A673 (cell line): ENCODE measurements around the gene THUMPD3. TPM values are rescaled to one million over a fixed set of nuclear protein-coding genes. Genes with fewer than 3 reads are reported as not detected.

ENCODE experiments used
- Bru-seq: library from RNA; stranded (reverse); fragments of 400-500 nt; gene quantifications from one replicate; lab custom pipeline; 2021; lab: Mats Ljungman, UMichigan
- BruChase-seq, 2 experiments: library from RNA; stranded (reverse); fragments of 400-500 nt; gene quantifications; one replicate each; lab custom pipeline; 2021; lab: Mats Ljungman, UMichigan
- BruUV-seq: library from RNA; stranded (reverse); fragments of 400-500 nt; replicated peaks from 2 replicates; lab custom pipeline; 2021; lab: Mats Ljungman, UMichigan
- CTCF ChIA-PET: fragments of 300-600 bp; sonication (Branson Sonifier 250); formaldehyde crosslinking; loops from one replicate; lab custom pipeline; 2022; ENCODE audit warnings: antibody characterized with exemption; lab: Charles Lee
- POLR2A ChIA-PET: fragments of 300-600 bp; sonication (Branson Sonifier 250); formaldehyde crosslinking; loops from one replicate; lab custom pipeline; 2022; ENCODE audit warnings: antibody characterized with exemption; ENCODE audit not compliant: low non-redundant PET; lab: Charles Lee
- DNase-seq: peaks from one replicate; pipeline ENCODE4 v3.0.0-alpha.2; 2015; ENCODE audit warnings: low spot score
- H3K27ac ChIP-seq: fragments of 200-600 bp; sonication (generic); 2 replicates; pipeline ENCODE4 v1.5.1; 2016; ENCODE audit warnings: mixed run types, low read depth, mild to moderate bottlenecking, mixed read lengths, antibody characterized with exemption, low read length; ENCODE audit not compliant: poor library complexity, severe bottlenecking
- H3K27me3 ChIP-seq: fragments of 200-600 bp; sonication (generic); replicated peaks from 2 replicates; pipeline ENCODE4 v1.6.1; 2017; ENCODE audit warnings: mixed run types, low read depth, mild to moderate bottlenecking, mixed read lengths, antibody characterized with exemption, low read length; ENCODE audit not compliant: insufficient read depth, poor library complexity
- H3K36me3 ChIP-seq: fragments of 200-600 bp; sonication (generic); 2 replicates; pipeline ENCODE4 v1.6.1; 2016; ENCODE audit warnings: mixed run types, mild to moderate bottlenecking, mixed read lengths, antibody characterized with exemption, low read length; ENCODE audit not compliant: insufficient read depth, poor library complexity, severe bottlenecking
- H3K4me1 ChIP-seq: fragments of 200-600 bp; sonication (generic); 2 replicates; pipeline ENCODE4 v1.6.1; 2017; ENCODE audit warnings: mixed run types, mild to moderate bottlenecking, mixed read lengths, antibody characterized with exemption, low read length; ENCODE audit not compliant: insufficient read depth, poor library complexity, severe bottlenecking
- H3K4me3 ChIP-seq: fragments of 200-600 bp; sonication (generic); 2 replicates; pipeline ENCODE4 v1.5.1; 2016; ENCODE audit warnings: low read depth, mixed run types, mild to moderate bottlenecking, mixed read lengths, low read length; ENCODE audit not compliant: poor library complexity, severe bottlenecking
- H3K9me3 ChIP-seq: fragments of 200-600 bp; sonication (generic); 2 replicates; pipeline ENCODE4 v1.6.1; 2016; ENCODE audit warnings: mixed run types, low read depth, mild to moderate bottlenecking, mixed read lengths, antibody characterized with exemption, low read length; ENCODE audit not compliant: poor library complexity, severe bottlenecking
- CTCF ChIP-seq: fragments of 300-800, 200-600 bp; sonication (generic); conservative IDR thresholded peaks from 2 replicates; pipeline ENCODE4 v1.5.1; 2017; ENCODE audit warnings: low read depth, mild to moderate bottlenecking, antibody characterized with exemption, low read length, moderate library complexity, mixed read lengths
- EZH2 ChIP-seq: fragments of 200-600 bp; sonication (generic); IDR thresholded peaks from 2 replicates; pipeline ENCODE4 v1.6.1; 2017; ENCODE audit warnings: borderline replicate concordance, low read depth, mild to moderate bottlenecking, mixed read lengths, antibody characterized with exemption, low read length; ENCODE audit not compliant: poor library complexity, severe bottlenecking
- intact Hi-C: fragments of 100-400 bp; cut with micrococcal nuclease; formaldehyde crosslinking; loops from one replicate; pipeline ENCODE4 v1.10.0; 2022; ENCODE audit not compliant: unreplicated experiment
- long read RNA-seq: library from polyadenylated mRNA; stranded (forward); transcript quantifications from one replicate; pipeline ENCODE4 v2.0.0, GENCODE V29; 2022
- total RNA-seq: library from RNA; stranded (reverse); gene quantifications from 2 replicates; pipeline ENCODE4 v1.2.3, GENCODE V29; 2021

Gene THUMPD3, protein sequence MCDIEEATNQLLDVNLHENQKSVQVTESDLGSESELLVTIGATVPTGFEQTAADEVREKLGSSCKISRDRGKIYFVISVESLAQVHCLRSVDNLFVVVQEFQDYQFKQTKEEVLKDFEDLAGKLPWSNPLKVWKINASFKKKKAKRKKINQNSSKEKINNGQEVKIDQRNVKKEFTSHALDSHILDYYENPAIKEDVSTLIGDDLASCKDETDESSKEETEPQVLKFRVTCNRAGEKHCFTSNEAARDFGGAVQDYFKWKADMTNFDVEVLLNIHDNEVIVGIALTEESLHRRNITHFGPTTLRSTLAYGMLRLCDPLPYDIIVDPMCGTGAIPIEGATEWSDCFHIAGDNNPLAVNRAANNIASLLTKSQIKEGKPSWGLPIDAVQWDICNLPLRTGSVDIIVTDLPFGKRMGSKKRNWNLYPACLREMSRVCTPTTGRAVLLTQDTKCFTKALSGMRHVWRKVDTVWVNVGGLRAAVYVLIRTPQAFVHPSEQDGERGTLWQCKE
- total RNA-seq (79.2 and 84.6 TPM in 2 replicates), Bru-seq, nascent RNA (percentile 90 among the genes with signal in this experiment), BruChase-seq, experiment 1, labeled RNA remaining after a 2-hour chase (percentile 89 among the genes with signal in this experiment), BruChase-seq, experiment 2, labeled RNA remaining after a 6-hour chase (percentile 87 among the genes with signal in this experiment)
- long read RNA-seq, transcript THUMPD3-206 (10 exons, 2,877 nt): minor isoform, 23 of 161 reads
- long read RNA-seq, transcript THUMPD3-201 (10 exons, 3,961 nt): major isoform, 63 of 161 reads
- long read RNA-seq, partial matches to known transcripts: 8 of 161 reads
- long read RNA-seq, other reads (novel, unspliced or antisense): 65 of 161 reads

DNA sequence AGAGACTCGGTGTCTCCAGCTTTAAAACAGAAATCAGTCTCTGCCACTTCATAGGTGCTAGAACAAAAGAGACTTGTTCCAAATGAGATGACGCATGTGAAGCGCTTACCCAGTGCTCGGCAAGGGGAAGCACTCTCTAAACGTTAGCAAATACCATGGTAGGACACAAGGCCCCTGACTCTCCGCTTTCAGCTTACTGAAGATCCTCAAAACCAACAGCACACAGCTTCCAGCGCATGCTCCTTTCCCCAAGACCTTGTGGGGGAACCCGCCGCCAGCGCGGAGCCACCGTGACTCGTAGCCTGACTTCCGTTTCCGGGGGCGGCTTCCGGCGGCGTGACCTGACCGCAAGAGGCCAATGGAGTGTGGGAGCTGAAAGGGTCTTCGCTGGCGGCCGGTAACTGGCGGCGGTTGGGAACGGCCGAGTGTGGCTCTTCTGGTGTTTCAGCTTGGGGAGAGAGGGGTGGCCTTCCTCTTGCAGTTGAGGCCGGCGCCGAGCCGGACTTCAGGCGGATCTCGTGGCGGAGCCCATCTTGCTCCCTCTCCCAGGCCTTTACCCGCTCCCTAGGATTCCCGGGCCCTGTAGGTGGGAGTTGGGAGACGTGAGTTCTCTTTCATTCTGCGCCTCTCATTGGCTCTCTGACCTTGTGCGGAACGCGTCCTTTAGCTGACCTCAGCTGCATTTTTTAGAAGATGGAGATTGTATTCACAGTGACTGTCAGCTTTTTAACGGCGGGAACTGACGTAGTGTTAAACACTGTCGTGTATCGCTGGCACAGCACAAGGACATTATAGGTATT is at the start of gene THUMPD3:
Gene THUMPD3, plus strand, starts transcription at position 324 of the 800 bp plus-strand sequence. CDS start 2,015 bp downstream, outside the sequence.
- H3K27ac ChIP-seq: peak within 1 kb of the TSS; percentile 85
- H3K27me3 ChIP-seq: no peaks in the 10 kb centered on the region
- H3K4me3 ChIP-seq: peak within 1 kb of the TSS; percentile 68
- ChIA-PET POLR2A (interaction anchor here (0.7 to 0.9 kb wide), 2 partner anchors 33 to 35 kb away, joined by 5 to 11 read pairs; partner anchors contain the start of gene SETD5), CTCF (no interaction called here)
- H3K36me3 ChIP-seq: peaks cover 31% of the 10 kb centered on the region
- H3K4me1 ChIP-seq: peaks cover 11% of the 10 kb centered on the region
- intact Hi-C loops: loop anchor here (2.0 kb wide), 2 partner anchors 34 to 60 kb away; partner anchors contain the start of gene SETD5
- peak; percentile 96 for DNase-seq
- TF ChIP-seq EZH2 (no peak), CTCF (no peak)
- H3K9me3 ChIP-seq: no peaks in the 10 kb centered on the region
- BruUV-seq: TSS peak; percentile 63

DNA sequence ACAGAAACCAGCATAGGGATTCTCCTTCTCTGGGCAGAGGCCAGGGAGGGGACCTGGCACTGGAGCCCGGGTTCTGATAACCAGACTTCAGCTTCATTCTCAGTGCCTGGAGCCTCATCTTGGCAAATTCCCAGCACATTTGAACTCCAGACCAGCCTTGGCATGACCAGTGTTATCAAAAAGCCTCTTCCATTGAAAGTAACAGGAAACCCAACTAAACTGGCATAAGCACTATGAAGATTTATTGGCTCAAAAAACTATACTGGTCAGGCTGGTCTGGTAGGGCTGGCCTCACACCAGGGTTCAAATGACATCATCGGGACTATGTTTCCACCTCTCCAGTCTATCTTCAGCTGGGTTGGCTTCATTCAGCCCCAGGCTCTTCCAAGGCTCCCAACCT is 48.1 kb upstream of the THUMPD3 start:
- CTCF ChIA-PET: no interaction called here
- TF ChIP-seq EZH2 (no peak), CTCF (no peak)
- Histone ChIP-seq H3K27me3 (peaks cover 4% of the 10 kb centered on the region), H3K4me1 (no peaks in the 10 kb centered on the region), H3K36me3 (no peaks in the 10 kb centered on the region), H3K9me3 (no peaks in the 10 kb centered on the region), H3K4me3 (no peak overlapping the region), H3K27ac (no peak overlapping the region)
- intact Hi-C loops: no loop called here
- POLR2A ChIA-PET: no interaction called here
- BruUV-seq: no TSS peak
- no peak for DNase-seq

GRCh38 chr3:9316881-9317361 is 45.9 kb upstream of the THUMPD3 start:
- intact Hi-C loops: no loop called here
- Histone ChIP-seq H3K27me3 (peaks cover 4% of the 10 kb centered on the region), H3K9me3 (no peaks in the 10 kb centered on the region), H3K27ac (no peak overlapping the region), H3K36me3 (no peaks in the 10 kb centered on the region), H3K4me3 (no peak overlapping the region), H3K4me1 (no peaks in the 10 kb centered on the region)
- CTCF ChIA-PET: no interaction called here
- POLR2A ChIA-PET: no interaction called here
- no TSS peak for BruUV-seq
- TF ChIP-seq EZH2 (no peak), CTCF (no peak)
- DNase-seq: no peak
